Colonic mucosa (tissue), 4 donors: ENCODE measurements around the gene SPEG. TPM values are rescaled to one million over a fixed set of nuclear protein-coding genes. Genes with fewer than 3 reads are reported as not detected.

ENCODE experiments used
- DNase-seq: peaks from one replicate; pipeline ENCODE4 v3.0.0-alpha.2; 2020
- H3K27ac ChIP-seq: fragments of 200-600 bp; one replicate; pipeline ENCODE4 v1.8.0; 2021
- H3K27me3 ChIP-seq: fragments of 200-600 bp; one replicate; pipeline ENCODE4 v1.8.0; 2021
- H3K36me3 ChIP-seq: fragments of 200-600 bp; one replicate; pipeline ENCODE4 v1.8.0; 2021
- H3K4me1 ChIP-seq: fragments of 200-600 bp; one replicate; pipeline ENCODE4 v1.8.0; 2021; ENCODE audit warnings: mild to moderate bottlenecking
- H3K4me3 ChIP-seq: fragments of 200-600 bp; one replicate; pipeline ENCODE4 v1.8.0; 2021
- H3K9ac ChIP-seq, 2 donors: one replicate each; pipeline ENCODE4 v1.7.0; 2013; ENCODE audit warnings: control low read depth in 2 of 2, low read depth in 2 of 2, low read length in 2 of 2
- H3K9me3 ChIP-seq: fragments of 200-600 bp; one replicate; pipeline ENCODE4 v1.8.0; 2021
- intact Hi-C: fragments of 100-400 bp; cut with DNase I; formaldehyde crosslinking; loops from one replicate; pipeline ENCODE4 v1.14.1; 2022
- total RNA-seq, 2 donors: library from RNA; stranded (reverse); fragmentation: NEBNext Ultra II Directional in 1 of 2; extraction: Animal tissue kit (Norgen Biotek cat#: 25700) in 1 of 2; gene quantifications; one replicate each; pipeline ENCODE4 v1.2.1, GENCODE V29; 2021
- TF ChIP-seq, protein P1 (sequence below): fragments of 200-600 bp; IDR thresholded peaks from one replicate; pipeline ENCODE4 v1.8.0; 2022; ENCODE audit warnings: antibody characterized with exemption, mild to moderate bottlenecking
- donor health status: healthy.
- donor health status: DM: no; HTN: no; CAD: no.
- donor health status: DM: no; HTN: no; CAD: no.

Gene SPEG
- total RNA-seq, 2 donors from 2014 or later = 6.2 to 19.3 TPM

DNA sequence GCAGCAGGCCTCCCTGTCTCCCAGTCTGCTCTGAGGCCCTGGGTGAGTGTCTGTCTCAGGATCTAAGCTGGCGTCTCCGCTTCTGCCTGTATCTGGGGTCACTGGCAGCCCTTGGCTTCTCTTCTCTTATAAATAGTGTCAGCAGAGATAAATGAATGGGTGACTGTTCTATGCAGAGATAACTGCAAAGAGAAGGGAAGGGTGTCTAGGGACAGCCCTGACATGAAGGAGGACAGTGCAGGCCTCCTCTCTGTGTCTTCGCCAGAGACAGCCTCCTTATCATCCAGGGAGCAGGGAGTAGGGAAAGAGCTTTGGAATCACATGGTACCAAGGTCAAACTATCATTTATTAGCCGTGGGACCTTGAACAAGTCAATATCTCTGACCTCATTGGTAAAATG is 35.8 kb downstream of the SPEG start:
- H3K36me3 ChIP-seq = no peaks in the 10 kb centered on the region
- H3K9ac ChIP-seq = no peak overlapping the region

DNA sequence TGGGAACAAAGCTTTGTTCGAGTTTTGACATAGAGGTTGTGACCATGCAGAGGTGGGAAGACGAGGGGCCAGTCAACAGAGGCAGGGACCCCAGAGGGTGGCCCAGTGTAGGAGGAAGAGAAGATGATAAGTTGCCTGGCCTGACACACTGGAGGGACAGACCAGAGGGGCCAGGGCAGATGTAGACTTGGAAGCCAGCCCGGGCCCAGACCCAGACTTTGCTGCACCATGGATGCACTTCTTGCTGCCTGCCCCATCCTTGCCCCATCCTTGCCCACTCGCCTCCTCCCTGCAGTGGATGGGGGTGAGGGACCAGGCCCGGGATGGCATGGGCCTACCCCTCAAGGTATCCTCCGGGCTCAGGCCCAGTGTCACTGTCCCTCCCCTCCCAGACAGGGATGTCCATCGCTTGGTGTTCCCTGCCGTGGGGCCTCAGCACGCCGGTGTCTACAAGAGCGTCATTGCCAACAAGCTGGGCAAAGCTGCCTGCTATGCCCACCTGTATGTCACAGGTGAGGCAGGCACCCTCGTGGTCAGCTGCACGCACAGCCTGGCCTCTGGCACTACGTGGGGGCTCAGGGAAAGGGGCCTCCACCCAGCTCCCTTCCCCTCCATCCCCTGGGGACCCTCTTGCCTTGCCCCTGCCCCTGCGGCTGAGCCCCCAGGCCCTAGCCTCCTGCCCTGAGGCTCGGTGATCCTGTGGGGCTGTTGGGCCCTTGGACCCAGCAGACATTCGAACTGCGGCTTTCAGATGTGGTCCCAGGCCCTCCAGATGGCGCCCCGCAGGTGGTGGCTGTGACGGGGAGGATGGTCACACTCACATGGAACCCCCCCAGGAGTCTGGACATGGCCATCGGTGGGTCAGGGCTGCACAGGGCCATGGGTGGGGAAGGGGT is 37.1 kb downstream of the SPEG start:
- no peak overlapping the region for H3K4me3 ChIP-seq
- H3K36me3 ChIP-seq = no peaks in the 10 kb centered on the region
- TF ChIP-seq, protein P1, sequence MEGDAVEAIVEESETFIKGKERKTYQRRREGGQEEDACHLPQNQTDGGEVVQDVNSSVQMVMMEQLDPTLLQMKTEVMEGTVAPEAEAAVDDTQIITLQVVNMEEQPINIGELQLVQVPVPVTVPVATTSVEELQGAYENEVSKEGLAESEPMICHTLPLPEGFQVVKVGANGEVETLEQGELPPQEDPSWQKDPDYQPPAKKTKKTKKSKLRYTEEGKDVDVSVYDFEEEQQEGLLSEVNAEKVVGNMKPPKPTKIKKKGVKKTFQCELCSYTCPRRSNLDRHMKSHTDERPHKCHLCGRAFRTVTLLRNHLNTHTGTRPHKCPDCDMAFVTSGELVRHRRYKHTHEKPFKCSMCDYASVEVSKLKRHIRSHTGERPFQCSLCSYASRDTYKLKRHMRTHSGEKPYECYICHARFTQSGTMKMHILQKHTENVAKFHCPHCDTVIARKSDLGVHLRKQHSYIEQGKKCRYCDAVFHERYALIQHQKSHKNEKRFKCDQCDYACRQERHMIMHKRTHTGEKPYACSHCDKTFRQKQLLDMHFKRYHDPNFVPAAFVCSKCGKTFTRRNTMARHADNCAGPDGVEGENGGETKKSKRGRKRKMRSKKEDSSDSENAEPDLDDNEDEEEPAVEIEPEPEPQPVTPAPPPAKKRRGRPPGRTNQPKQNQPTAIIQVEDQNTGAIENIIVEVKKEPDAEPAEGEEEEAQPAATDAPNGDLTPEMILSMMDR = no peak
- H3K9me3 ChIP-seq = no peaks in the 10 kb centered on the region
- no peak overlapping the region for H3K9ac ChIP-seq
- H3K27ac ChIP-seq = no peak overlapping the region
- intact Hi-C loops = no loop called here
- no peaks in the 10 kb centered on the region for H3K4me1 ChIP-seq
- H3K27me3 ChIP-seq = no peaks in the 10 kb centered on the region
- no peak for DNase-seq

More for the DNA sequence above, 35.8 kb downstream of the SPEG start:
- no peak for DNase-seq
- TF ChIP-seq, protein P1 = no peak
- Histone ChIP-seq H3K4me1 (no peaks in the 10 kb centered on the region), H3K27ac (no peak overlapping the region), H3K27me3 (no peaks in the 10 kb centered on the region), H3K9me3 (no peaks in the 10 kb centered on the region), H3K4me3 (no peak overlapping the region)
- intact Hi-C loops = no loop called here

DNA sequence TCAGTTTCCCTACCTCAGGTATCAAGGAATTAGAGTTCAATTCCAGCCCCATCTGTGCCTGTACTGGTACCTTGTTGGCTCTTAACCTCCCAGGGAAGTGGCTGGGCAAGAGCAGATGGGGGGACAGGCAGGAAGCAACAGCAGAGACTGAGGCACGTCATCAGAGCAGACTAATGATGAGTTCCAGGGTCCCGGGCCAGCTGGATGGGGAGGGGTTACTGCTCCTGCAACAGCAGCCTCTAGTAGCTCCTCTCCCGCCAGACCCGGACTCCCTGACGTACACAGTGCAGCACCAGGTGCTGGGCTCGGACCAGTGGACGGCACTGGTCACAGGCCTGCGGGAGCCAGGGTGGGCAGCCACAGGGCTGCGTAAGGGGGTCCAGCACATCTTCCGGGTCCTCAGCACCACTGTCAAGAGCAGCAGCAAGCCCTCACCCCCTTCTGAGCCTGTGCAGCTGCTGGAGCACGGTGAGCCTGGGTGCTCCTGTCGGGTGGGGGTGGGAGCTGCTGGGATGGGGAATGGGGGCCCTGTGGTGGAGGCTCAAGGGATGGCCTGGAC is 38.1 kb downstream of the SPEG start:
- Histone ChIP-seq H3K27me3 (no peaks in the 10 kb centered on the region), H3K4me1 (no peaks in the 10 kb centered on the region), H3K9me3 (no peaks in the 10 kb centered on the region), H3K27ac (no peak overlapping the region), H3K4me3 (no peak overlapping the region), H3K9ac (no peak overlapping the region), H3K36me3 (no peaks in the 10 kb centered on the region)
- TF ChIP-seq, protein P1 = no peak
- no peak for DNase-seq
- intact Hi-C loops = no loop called here

DNA sequence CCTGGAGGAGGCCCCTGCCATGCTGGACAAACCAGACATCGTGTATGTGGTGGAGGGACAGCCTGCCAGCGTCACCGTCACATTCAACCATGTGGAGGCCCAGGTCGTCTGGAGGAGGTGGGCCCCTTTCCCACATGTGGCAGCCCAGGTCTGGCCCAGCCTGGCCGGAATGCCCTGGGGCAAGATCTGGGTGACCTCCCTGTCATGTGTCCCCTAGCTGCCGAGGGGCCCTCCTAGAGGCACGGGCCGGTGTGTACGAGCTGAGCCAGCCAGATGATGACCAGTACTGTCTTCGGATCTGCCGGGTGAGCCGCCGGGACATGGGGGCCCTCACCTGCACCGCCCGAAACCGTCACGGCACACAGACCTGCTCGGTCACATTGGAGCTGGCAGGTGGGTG is 38.9 kb downstream of the SPEG start:
- H3K4me3 ChIP-seq = no peak overlapping the region
- H3K36me3 ChIP-seq = no peaks in the 10 kb centered on the region
- TF ChIP-seq, protein P1 = no peak
- intact Hi-C loops = no loop called here
- H3K9me3 ChIP-seq = no peaks in the 10 kb centered on the region
- no peak overlapping the region for H3K9ac ChIP-seq
- no peak overlapping the region for H3K27ac ChIP-seq
- no peak for DNase-seq
- no peaks in the 10 kb centered on the region for H3K27me3 ChIP-seq
- H3K4me1 ChIP-seq = no peaks in the 10 kb centered on the region

DNA sequence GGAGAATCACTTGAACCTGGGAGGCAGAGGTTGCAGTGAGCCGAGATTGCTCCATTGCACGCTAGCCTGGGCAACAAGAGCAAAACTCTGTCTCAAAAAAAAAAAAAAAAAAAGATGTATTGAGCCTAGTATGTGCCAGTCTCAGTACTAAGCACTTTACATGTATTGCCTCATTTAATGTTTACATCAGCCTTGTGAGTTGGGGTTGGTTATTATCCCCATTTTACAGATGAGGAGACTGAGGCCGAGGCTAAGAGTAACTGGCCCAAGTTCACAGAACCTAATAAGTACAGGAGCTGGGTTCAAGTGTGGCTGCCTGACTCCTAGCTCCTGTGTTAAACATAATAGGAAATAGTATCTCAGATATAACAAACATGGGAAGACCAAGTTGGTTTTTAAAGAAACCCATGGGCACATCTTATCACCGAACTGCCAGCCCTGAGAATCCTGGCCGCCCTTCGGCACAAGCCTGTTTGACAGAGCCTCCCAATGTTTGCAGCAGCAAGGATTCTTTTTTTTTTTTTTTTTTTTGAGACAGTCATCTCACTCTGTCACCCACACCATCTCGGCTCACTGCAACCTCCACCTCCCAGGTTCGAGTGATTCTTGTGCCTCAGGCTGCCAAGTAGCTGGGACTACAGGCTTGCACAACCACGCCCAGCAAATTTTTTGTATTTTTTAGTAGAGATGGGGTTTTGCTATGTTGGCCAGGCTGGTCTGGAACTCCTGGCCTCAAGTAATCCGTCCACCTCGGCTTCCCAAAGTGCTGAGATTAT is 39.8 kb downstream of the SPEG start:
- intact Hi-C loops = loop anchor here (5.0 kb wide), 1 partner anchor 72 kb away; no protein-coding TSS in a partner anchor
- Histone ChIP-seq H3K36me3 (no peaks in the 10 kb centered on the region), H3K4me1 (no peaks in the 10 kb centered on the region), H3K27me3 (no peaks in the 10 kb centered on the region), H3K9ac (no peak overlapping the region), H3K27ac (no peak overlapping the region), H3K9me3 (no peaks in the 10 kb centered on the region), H3K4me3 (no peak overlapping the region)
- TF ChIP-seq, protein P1 = no peak
- DNase-seq = no peak
